GM12891 (cell line): ENCODE measurements around the gene DUS2.

Source experiments
- DNase-seq: peaks from one replicate; pipeline ENCODE4 v3.0.0; 2011; ENCODE audit warnings: low spot score; ENCODE audit not compliant: insufficient read length
- FAIRE-seq: peaks from 2 replicates; lab custom pipeline; 2011; peaks lifted over from hg19 to GRCh38; lab: Jason Lieb, UNC
- PAX5 ChIP-seq: IDR thresholded peaks from 2 replicates; pipeline ENCODE4 v1.6.1; 2011; ENCODE audit warnings: low read length, moderate library complexity, mild to moderate bottlenecking; ENCODE audit not compliant: insufficient read depth, severe bottlenecking
- POLR2A ChIP-seq: IDR thresholded peaks from 2 replicates; pipeline ENCODE4 v1.6.1; 2011; ENCODE audit warnings: low read depth, low read length, control low read depth
- POLR2AphosphoS5 ChIP-seq: IDR thresholded peaks from 2 replicates; pipeline ENCODE4 v1.6.1; 2011; ENCODE audit warnings: low read depth, low read length, control low read depth
- POU2F2 ChIP-seq: IDR thresholded peaks from 2 replicates; pipeline ENCODE4 v1.6.1; 2011; ENCODE audit warnings: low read depth, mild to moderate bottlenecking, control low read depth, low read length, moderate library complexity
- SPI1 ChIP-seq: IDR thresholded peaks from 2 replicates; pipeline ENCODE4 v1.6.1; 2011; ENCODE audit warnings: low read depth, low read length, control low read depth
- TAF1 ChIP-seq: IDR thresholded peaks from 2 replicates; pipeline ENCODE4 v1.6.1; 2011; ENCODE audit warnings: low read depth, low read length, control low read depth

Gene DUS2

DNA sequence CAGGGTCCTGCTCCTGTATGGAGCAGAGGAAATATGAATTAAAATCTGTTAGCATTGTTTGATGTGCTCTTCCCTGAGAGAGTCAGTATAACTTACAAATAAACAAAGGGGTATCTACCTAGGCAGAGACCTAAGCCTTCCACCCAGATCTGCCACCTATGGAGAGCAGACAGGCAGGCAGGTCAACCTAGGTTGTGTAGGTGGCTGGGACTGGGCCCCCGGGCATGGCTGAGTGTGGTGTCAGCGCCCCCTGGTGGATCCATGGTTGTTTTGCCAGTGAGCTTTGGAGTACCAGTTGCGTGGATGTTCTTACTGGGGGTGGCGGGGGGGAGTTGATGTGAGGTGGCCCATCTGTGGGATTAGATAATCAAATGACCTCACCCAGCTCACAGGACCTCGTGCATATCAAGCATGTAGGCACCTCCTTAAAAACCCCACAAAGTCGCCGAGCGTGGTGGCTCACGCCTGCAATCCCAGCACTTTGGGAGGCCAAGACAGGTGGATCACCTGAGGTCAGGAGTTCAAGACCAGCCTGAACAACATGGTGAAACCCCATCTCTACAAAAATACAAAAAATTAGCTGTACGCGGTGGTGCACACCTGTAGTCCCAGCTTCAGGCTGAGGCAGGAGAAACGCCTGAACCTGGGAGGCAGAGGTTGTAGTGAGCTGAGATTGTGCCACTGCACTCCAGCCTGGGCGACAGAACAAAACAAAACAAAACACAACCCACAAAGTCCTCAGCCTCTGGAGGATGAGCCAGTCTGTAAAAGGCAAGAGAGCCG lies 17.6 kb downstream of the DUS2 start:
- no peak for TF ChIP-seq TAF1
- TF ChIP-seq POU2F2: peak; percentile 48; the same call in 1 of the 2 replicates
- TF ChIP-seq SPI1: no peak
- TF ChIP-seq PAX5: no peak
- TF ChIP-seq POLR2AphosphoS5: no peak
- TF ChIP-seq POLR2A: no peak
- DNase-seq (peak; percentile 62), FAIRE-seq (peak; percentile 97)

- peak; percentile 47 for FAIRE-seq
- no peak for DNase-seq
- TF ChIP-seq POLR2AphosphoS5: no peak
- peak; percentile 73 for TF ChIP-seq SPI1
These were observed 18.7 kb downstream of the DUS2 start for GRCh38 chr16:68041783-68042182.

GRCh38 chr16:68046106-68046505 lies 23.0 kb downstream of the DUS2 start:
- DNase-seq (no peak), FAIRE-seq (no peak)
- no peak for TF ChIP-seq POLR2A
- no peak for TF ChIP-seq PAX5
- TF ChIP-seq SPI1: no peak
- no peak for TF ChIP-seq POLR2AphosphoS5
- no peak for TF ChIP-seq TAF1
- no peak for TF ChIP-seq POU2F2

- FAIRE-seq: no peak
- TF ChIP-seq SPI1: no peak
- no peak for TF ChIP-seq TAF1
- DNase-seq: no peak
These were observed 24.9 kb downstream of the DUS2 start for GRCh38 chr16:68047987-68048386.

DNA sequence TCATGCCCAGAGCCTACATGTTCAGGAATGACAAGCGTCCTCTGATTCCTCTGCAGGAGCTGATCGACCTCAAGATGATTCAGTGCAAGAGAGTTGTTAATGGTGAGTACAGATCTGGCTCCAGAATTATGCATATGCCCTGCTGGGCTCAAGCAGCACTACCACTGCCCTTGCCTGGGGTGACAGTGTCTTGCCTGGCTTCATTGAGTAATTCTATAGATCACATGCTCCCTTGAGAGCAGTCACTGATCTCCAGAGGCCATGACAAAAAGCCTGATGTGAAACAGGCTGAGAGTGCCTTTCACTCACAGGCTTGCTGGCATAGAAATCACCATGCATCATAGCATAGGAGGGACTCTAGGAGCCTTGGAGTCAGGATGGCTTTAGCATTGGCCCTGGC lies 26.4 kb downstream of the DUS2 start:
- DNase-seq (no peak), FAIRE-seq (no peak)
- TF ChIP-seq PAX5: no peak

DNA sequence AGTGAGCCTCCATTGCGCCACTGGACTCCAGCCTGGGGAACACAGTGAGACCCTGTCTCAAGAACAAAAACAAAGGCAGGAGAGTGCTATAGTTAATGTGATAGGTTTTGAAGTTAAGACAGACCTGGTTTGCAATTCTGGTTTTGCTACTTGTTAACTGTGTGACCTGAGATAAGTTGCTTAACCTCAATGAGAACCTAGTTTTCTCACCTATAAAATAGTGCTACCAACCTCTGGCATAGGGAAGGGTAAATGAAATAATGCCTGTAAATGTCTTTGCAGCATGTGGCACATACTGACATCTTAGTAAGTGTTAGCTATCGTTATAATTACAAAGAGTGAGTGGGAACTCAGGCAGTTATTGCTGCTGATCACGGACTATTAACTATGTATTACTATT lies 32.3 kb downstream of the DUS2 start:
- DNase-seq: no peak
- no peak for FAIRE-seq
- no peak for TF ChIP-seq POLR2A
- TF ChIP-seq SPI1: no peak
- no peak for TF ChIP-seq PAX5
- TF ChIP-seq TAF1: no peak
- no peak for TF ChIP-seq POU2F2
- no peak for TF ChIP-seq POLR2AphosphoS5

- no peak for FAIRE-seq
- DNase-seq: no peak
- TF ChIP-seq POLR2AphosphoS5: no peak
- TF ChIP-seq TAF1: no peak
- no peak for TF ChIP-seq POLR2A
These were observed 36.7 kb downstream of the DUS2 start for GRCh38 chr16:68059804-68060203.

GRCh38 chr16:68061396-68061795 lies 38.3 kb downstream of the DUS2 start:
- no peak for DNase-seq
- TF ChIP-seq POU2F2 (no peak), PAX5 (no peak), SPI1 (peak; percentile 66)
- no peak for FAIRE-seq

GRCh38 chr16:68062910-68063393 lies 39.9 kb downstream of the DUS2 start:
- FAIRE-seq: no peak
- no peak for DNase-seq

DNA sequence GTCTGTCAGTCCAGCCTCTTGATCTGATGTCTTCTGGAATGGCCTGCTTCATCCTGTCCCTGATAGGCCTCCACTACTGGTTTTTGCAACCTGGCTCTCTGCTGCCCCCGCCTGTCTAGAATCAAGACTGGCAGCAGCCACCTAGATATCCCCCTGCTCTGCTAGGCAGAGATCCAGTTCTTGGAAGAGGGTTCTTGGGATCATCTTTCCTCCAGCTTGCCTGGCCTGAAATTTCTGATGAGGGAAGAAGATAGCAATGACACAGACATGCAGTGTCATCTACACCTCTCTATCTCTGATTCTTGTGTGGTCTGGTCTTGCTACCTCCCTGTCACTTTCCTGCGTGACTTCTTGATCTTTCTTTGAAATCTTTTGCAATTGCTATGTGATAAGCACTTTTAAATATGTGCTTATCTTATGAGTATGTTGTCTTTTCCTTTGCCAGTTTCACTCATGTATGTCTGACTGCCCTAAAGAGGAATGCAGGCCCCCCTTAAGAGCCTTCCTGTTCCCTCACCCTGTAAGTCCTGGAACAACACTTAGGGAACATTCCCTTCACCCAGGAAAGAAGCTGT lies 41.8 kb downstream of the DUS2 start:
- TF ChIP-seq POU2F2 (no peak), SPI1 (no peak), PAX5 (no peak), POLR2A (no peak), POLR2AphosphoS5 (no peak), TAF1 (no peak)
- FAIRE-seq: peak; percentile 83
- DNase-seq: peak; percentile 58

More at GRCh38 chr16:68062910-68063393, 39.9 kb downstream of the DUS2 start:
- TF ChIP-seq SPI1: no peak
